ENCODE measurements around the gene MAP3K20. TPM values are rescaled to one million over a fixed set of nuclear protein-coding genes. Genes with fewer than 3 reads are reported as not detected.

MAP3K20 gene
- total and polyA plus RNA-seq, 2 of the 4 experiments (the other 2 are of a cell fraction): 27.5 to 84.4 TPM

DNA sequence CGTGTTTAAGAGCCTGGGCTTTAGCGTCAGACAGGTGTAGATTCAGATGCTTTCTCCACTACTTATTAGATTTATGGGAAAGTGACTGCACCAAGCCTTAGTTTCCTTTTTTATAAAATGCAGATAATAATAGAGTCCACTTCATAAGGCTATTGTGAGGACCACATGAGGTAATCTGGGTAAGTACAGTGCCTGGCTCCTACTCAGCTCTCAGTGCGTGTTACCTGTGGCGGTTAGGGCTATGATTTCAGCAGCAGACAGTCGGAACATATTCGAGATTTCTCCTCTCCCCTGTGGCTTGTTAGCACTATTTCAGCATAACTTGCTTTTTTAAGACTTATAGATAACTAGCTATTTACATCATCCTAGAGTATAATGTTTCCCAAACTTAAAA lies 32.0 kb downstream of the MAP3K20 start:
- peaks cover 8% of the 10 kb centered on the region for H3K9me1 ChIP-seq (ENCODE audit: insufficient read depth, low read length)
- no peaks in the 10 kb centered on the region for H3K27me3 ChIP-seq (ENCODE audit: control insufficient read depth, insufficient read depth, low read length)
- H3K9ac ChIP-seq (ENCODE audit: low read depth, low read length): no peak overlapping the region
- 100% methylated on average over 2 of the region's 6 CpGs; no CpG with 5 or more reads in 1 of the 2 experiments for WGBS, 2 experiments (ENCODE audit: extremely low coverage in 2 of 2, insufficient read length in 1 of 2)
- TF ChIP-seq POLR2A (IDR thresholded peaks at IDR 0.05; ENCODE audit: low read depth, low read length) (no peak), SMC3 (IDR thresholded peaks at IDR 0.05; ENCODE audit: low read depth, low read length) (no peak), ELK1 (IDR thresholded peaks at IDR 0.05; ENCODE audit: borderline replicate concordance, low read depth, low read length) (no peak), CHD1 (IDR thresholded peaks at IDR 0.05; ENCODE audit: low read depth, low read length) (no peak), RFX5 (IDR thresholded peaks at IDR 0.05; ENCODE audit: low read depth, low read length) (no peak), MAZ (IDR thresholded peaks at IDR 0.05; ENCODE audit: borderline replicate concordance, low read depth, low read length) (no peak), RCOR1 (IDR thresholded peaks at IDR 0.05; ENCODE audit: insufficient replicate concordance, low read length) (no peak), NFE2L2 (IDR thresholded peaks at IDR 0.05; ENCODE audit: low read depth, low read length) (no peak)
- TF ChIP-seq, protein P1, sequence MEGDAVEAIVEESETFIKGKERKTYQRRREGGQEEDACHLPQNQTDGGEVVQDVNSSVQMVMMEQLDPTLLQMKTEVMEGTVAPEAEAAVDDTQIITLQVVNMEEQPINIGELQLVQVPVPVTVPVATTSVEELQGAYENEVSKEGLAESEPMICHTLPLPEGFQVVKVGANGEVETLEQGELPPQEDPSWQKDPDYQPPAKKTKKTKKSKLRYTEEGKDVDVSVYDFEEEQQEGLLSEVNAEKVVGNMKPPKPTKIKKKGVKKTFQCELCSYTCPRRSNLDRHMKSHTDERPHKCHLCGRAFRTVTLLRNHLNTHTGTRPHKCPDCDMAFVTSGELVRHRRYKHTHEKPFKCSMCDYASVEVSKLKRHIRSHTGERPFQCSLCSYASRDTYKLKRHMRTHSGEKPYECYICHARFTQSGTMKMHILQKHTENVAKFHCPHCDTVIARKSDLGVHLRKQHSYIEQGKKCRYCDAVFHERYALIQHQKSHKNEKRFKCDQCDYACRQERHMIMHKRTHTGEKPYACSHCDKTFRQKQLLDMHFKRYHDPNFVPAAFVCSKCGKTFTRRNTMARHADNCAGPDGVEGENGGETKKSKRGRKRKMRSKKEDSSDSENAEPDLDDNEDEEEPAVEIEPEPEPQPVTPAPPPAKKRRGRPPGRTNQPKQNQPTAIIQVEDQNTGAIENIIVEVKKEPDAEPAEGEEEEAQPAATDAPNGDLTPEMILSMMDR (conservative IDR thresholded peaks at IDR 0.05; ENCODE audit: low read depth, low read length): no peak
- no peak overlapping the region for H3K4me3 ChIP-seq (ENCODE audit: insufficient read depth, low read depth, low read length)
- peak overlapping the region; percentile 52; the same call in 1 of the 2 replicates for H2BK20ac ChIP-seq (ENCODE audit: low read depth, low read length)
- H2BK120ac ChIP-seq (ENCODE audit: low read depth, low read length): peak overlapping the region; percentile 59; the same call in 1 of the 2 replicates
- H2AFZ ChIP-seq (replicated peaks; ENCODE audit: low read length, poor library complexity): no peak overlapping the region
- BruUV-seq (replicated peaks): no TSS peak
- in situ Hi-C loops (cut with MboI; ENCODE audit: low sequenced_read_pairs): no loop called here
- no peaks in the 10 kb centered on the region; the same call in 1 of the 2 replicates for H3K36me3 ChIP-seq (ENCODE audit: control insufficient read depth, insufficient read depth, low read length)
- 0 out of 2 replicates have a peak overlapping the region, but pooled peaks have one; percentile 70 for H2AK5ac ChIP-seq (ENCODE audit: low read depth, low read length)
- peaks cover 35 to 61% of the 10 kb centered on the region in 2 experiments for H3K79me1 ChIP-seq (ENCODE audit: low read depth in 1 of 2, low read length in 2 of 2)
- H3K4me1 ChIP-seq (ENCODE audit: control insufficient read depth, insufficient read depth, low read length): peaks cover 9% of the 10 kb centered on the region
- no peak overlapping the region for H3K27ac ChIP-seq (ENCODE audit: insufficient read depth, low read length)
- H3K9me3 ChIP-seq (ENCODE audit: control insufficient read depth, insufficient read depth, low read length): no peaks in the 10 kb centered on the region
- H4K8ac ChIP-seq (ENCODE audit: low read depth in 2 of 2, low read length in 2 of 2): peak overlapping the region; percentile 61 to 82; a peak in 3 of 4 replicates
- no peak overlapping the region for H2BK15ac ChIP-seq (ENCODE audit: low read depth, low read length)
- peaks cover 5% of the 10 kb centered on the region; the same call in 1 of the 2 replicates for H4K20me1 ChIP-seq (ENCODE audit: insufficient read depth, low read length)
- H3K14ac ChIP-seq (replicated peaks; ENCODE audit: low read depth, low read length): peak overlapping the region; percentile 85; the same call in 1 of the 2 replicates
- peak overlapping the region; percentile 67 for H4K91ac ChIP-seq (ENCODE audit: insufficient read depth, low read depth, low read length)
- ATAC-seq (ENCODE audit: low read depth): no peak
- no peak overlapping the region for H2AK9ac ChIP-seq (replicated peaks; ENCODE audit: low read depth, low read length, poor library complexity)
- H3K18ac ChIP-seq (ENCODE audit: low read depth, low read length): no peak overlapping the region
- dilution Hi-C loops (cut with HindIII; ENCODE audit: low sequenced_read_pairs, unreplicated experiment): no loop called here
- no peak overlapping the region for H3K23ac ChIP-seq (ENCODE audit: low read depth, low read length)
- H3K4ac ChIP-seq (ENCODE audit: low read depth, low read length): peak overlapping the region; percentile 84
- H2BK5ac ChIP-seq (ENCODE audit: low read depth, low read length, poor library complexity, severe bottlenecking): peak overlapping the region; percentile 51
- CTCF ChIA-PET: interaction anchor here (1.3 kb wide), 1 partner anchor 17 kb away, joined by 3 read pairs; no protein-coding TSS in a partner anchor
- no peak for DNase-seq
- no peak overlapping the region for H3K4me2 ChIP-seq (ENCODE audit: low read depth, low read length)
- H3K56ac ChIP-seq (ENCODE audit: extremely low read depth, insufficient read depth, low read length): no peak overlapping the region
- intact Hi-C loops (cut with micrococcal nuclease): loop anchor here (5.0 kb wide), 1 partner anchor 40 kb away; no protein-coding TSS in a partner anchor
- POLR2A ChIA-PET (ENCODE audit: unreplicated experiment): no interaction called here
- H4K5ac ChIP-seq (ENCODE audit: low read depth, low read length): no peak overlapping the region
